WTC11 (cell line): Measurements from ENCODE around the gene LIG1. TPM values are rescaled to one million over a fixed set of nuclear protein-coding genes. Genes with fewer than 3 reads are reported as not detected.

ENCODE experiments used
- ATAC-seq: fragments of 200-7000 bp; cut with Tn5 transposase; 2 replicates; pipeline ENCODE4 v1.10.0; 2021; ENCODE audit warnings: mild to moderate bottlenecking, moderate library complexity
- CTCF ChIA-PET: fragments of 300-600 bp; sonication (Branson Sonifier 250); formaldehyde crosslinking; loops from one replicate; lab custom pipeline; 2021; ENCODE audit warnings: antibody characterized with exemption; lab: Charles Lee
- POLR2A ChIA-PET: fragments of 350-600 bp; sonication (Branson Sonifier 250); formaldehyde crosslinking; loops from one replicate; lab custom pipeline; 2021; ENCODE audit warnings: antibody characterized with exemption; lab: Charles Lee
- DNase-seq: peaks from one replicate; pipeline ENCODE4 v3.0.0; 2021; ENCODE audit warnings: low spot score
- H3K27ac Mint-ChIP-seq: 2 replicates; pipeline ENCODE4 v1.8.0; 2021; ENCODE audit warnings: mixed read lengths
- H3K27me3 Mint-ChIP-seq: 2 replicates; pipeline ENCODE4 v1.8.0; 2021; ENCODE audit warnings: low read depth, mild to moderate bottlenecking, moderate library complexity, mixed read lengths
- H3K36me3 Mint-ChIP-seq: 2 replicates; pipeline ENCODE4 v1.8.0; 2021; ENCODE audit warnings: mixed read lengths
- H3K4me1 Mint-ChIP-seq: 2 replicates; pipeline ENCODE4 v1.8.0; 2022; ENCODE audit warnings: mixed read lengths
- H3K4me3 Mint-ChIP-seq: 2 replicates; pipeline ENCODE4 v1.8.0; 2021; ENCODE audit warnings: mild to moderate bottlenecking, moderate library complexity, mixed read lengths
- H3K9me3 Mint-ChIP-seq: 2 replicates; pipeline ENCODE4 v1.8.0; 2021; ENCODE audit warnings: mixed read lengths
- ATF3 ChIP-seq: sonication (generic); formaldehyde crosslinking; conservative IDR thresholded peaks from 2 replicates; pipeline ENCODE4 v1.8.1; 2022; ENCODE audit warnings: mild to moderate bottlenecking, missing genetic modification reagents
- ATF6 ChIP-seq: sonication (generic); formaldehyde crosslinking; IDR thresholded peaks from 2 replicates; pipeline ENCODE4 v1.8.1; 2023; ENCODE audit warnings: mild to moderate bottlenecking, missing genetic modification reagents
- ESRRA ChIP-seq: sonication (generic); formaldehyde crosslinking; IDR thresholded peaks from 2 replicates; pipeline ENCODE4 v1.8.1; 2022; ENCODE audit warnings: mild to moderate bottlenecking, missing genetic modification reagents, borderline replicate concordance
- IRF1 ChIP-seq: sonication (generic); formaldehyde crosslinking; IDR thresholded peaks from 2 replicates; pipeline ENCODE4 v1.8.0; 2023; ENCODE audit warnings: missing genetic modification reagents
- JAZF1 ChIP-seq: fragments of 250-450 bp; sonication (Bioruptor Pico); IDR thresholded peaks from 2 replicates; pipeline ENCODE4 v1.9.0; 2021; ENCODE audit warnings: moderate library complexity, mild to moderate bottlenecking, inconsistent platforms
- MXD4 ChIP-seq: fragments of 250-450 bp; sonication (Bioruptor Pico); IDR thresholded peaks from 2 replicates; pipeline ENCODE4 v1.8.0; 2021; ENCODE audit warnings: mild to moderate bottlenecking, moderate library complexity, borderline replicate concordance
- NR1H2 ChIP-seq: sonication (generic); formaldehyde crosslinking; IDR thresholded peaks from 2 replicates; pipeline ENCODE4 v1.9.0; 2021; ENCODE audit warnings: mild to moderate bottlenecking, moderate library complexity, missing genetic modification reagents
- NR3C1 ChIP-seq: sonication (generic); formaldehyde crosslinking; conservative IDR thresholded peaks from 2 replicates; pipeline ENCODE4 v1.8.1; 2023; ENCODE audit warnings: low read depth, mild to moderate bottlenecking, missing genetic modification reagents
- PREB ChIP-seq: sonication (generic); formaldehyde crosslinking; IDR thresholded peaks from 2 replicates; pipeline ENCODE4 v1.8.1; 2022; ENCODE audit warnings: mild to moderate bottlenecking, missing genetic modification reagents, moderate library complexity, borderline replicate concordance
- ZBTB43 ChIP-seq: sonication (generic); formaldehyde crosslinking; IDR thresholded peaks from 2 replicates; pipeline ENCODE4 v1.8.1; 2023; ENCODE audit warnings: mild to moderate bottlenecking, missing genetic modification reagents
- ZNF121 ChIP-seq: sonication (generic); formaldehyde crosslinking; IDR thresholded peaks from 2 replicates; pipeline ENCODE4 v1.8.0; 2023; ENCODE audit warnings: missing genetic modification reagents
- ZNF512 ChIP-seq: sonication (generic); formaldehyde crosslinking; IDR thresholded peaks from 2 replicates; pipeline ENCODE4 v1.8.1; 2022; ENCODE audit warnings: missing genetic modification reagents, borderline replicate concordance
- ZNF532 ChIP-seq: fragments of 250-450 bp; sonication (Bioruptor Pico); IDR thresholded peaks from 2 replicates; pipeline ENCODE4 v1.9.0; 2021; ENCODE audit warnings: mild to moderate bottlenecking, borderline replicate concordance
- total RNA-seq: library from RNA; stranded (reverse); gene quantifications from 3 replicates; pipeline ENCODE4 v1.2.3, GENCODE V29; 2021

Gene LIG1
- total RNA-seq, 1 experiment from 2014 or later: 119 TPM

GRCh38 chr19:48121909-48122371 is 48.2 kb downstream of the LIG1 start (continued):
- TF ChIP-seq ZBTB43 (CRISPR knock-in tag): no peak
- TF ChIP-seq ATF6: no peak
- no peak for TF ChIP-seq NR1H2

- CTCF ChIA-PET: no interaction called here
These were observed 49.1 kb downstream of the LIG1 start for GRCh38 chr19:48121066-48121465.

More at GRCh38 chr19:48121066-48121465, 49.1 kb downstream of the LIG1 start:
- TF ChIP-seq ZNF512 (CRISPR knock-in tag) (no peak), PREB (CRISPR knock-in tag) (no peak), ATF3 (CRISPR knock-in tag) (no peak), NR3C1 (CRISPR knock-in tag) (no peak), ZNF532 (CRISPR knock-in tag) (no peak), JAZF1 (CRISPR knock-in tag) (no peak), MXD4 (no peak), ESRRA (CRISPR knock-in tag) (no peak), IRF1 (CRISPR knock-in tag) (no peak), ZNF121 (CRISPR knock-in tag) (no peak)
- TF ChIP-seq, all 79 proteins: peak for 0
- DNase-seq (no peak), ATAC-seq (no peak)
- no peak overlapping the region for H3K4me3 Mint-ChIP-seq
- no peak overlapping the region for H3K27ac Mint-ChIP-seq
- peaks cover 61% of the 10 kb centered on the region for H3K36me3 Mint-ChIP-seq
- no peaks in the 10 kb centered on the region for H3K4me1 Mint-ChIP-seq
- no peaks in the 10 kb centered on the region for H3K27me3 Mint-ChIP-seq
- POLR2A ChIA-PET: no interaction called here
- no peaks in the 10 kb centered on the region for H3K9me3 Mint-ChIP-seq
